WTC11 (cell line): ENCODE measurements around the gene LIMCH1. TPM values are rescaled to one million over a fixed set of nuclear protein-coding genes. Genes with fewer than 3 reads are reported as not detected.

Source experiments
- ATAC-seq: fragments of 200-7000 bp; cut with Tn5 transposase; 2 replicates; pipeline ENCODE4 v1.10.0; 2021; ENCODE audit warnings: mild to moderate bottlenecking, moderate library complexity
- CTCF ChIA-PET: fragments of 300-600 bp; sonication (Branson Sonifier 250); formaldehyde crosslinking; loops from one replicate; lab custom pipeline; 2021; ENCODE audit warnings: antibody characterized with exemption; lab: Charles Lee
- POLR2A ChIA-PET: fragments of 350-600 bp; sonication (Branson Sonifier 250); formaldehyde crosslinking; loops from one replicate; lab custom pipeline; 2021; ENCODE audit warnings: antibody characterized with exemption; lab: Charles Lee
- DNase-seq: peaks from one replicate; pipeline ENCODE4 v3.0.0; 2021; ENCODE audit warnings: low spot score
- H3K27ac Mint-ChIP-seq: 2 replicates; pipeline ENCODE4 v1.8.0; 2021; ENCODE audit warnings: mixed read lengths
- H3K27me3 Mint-ChIP-seq: 2 replicates; pipeline ENCODE4 v1.8.0; 2021; ENCODE audit warnings: low read depth, mild to moderate bottlenecking, moderate library complexity, mixed read lengths
- H3K36me3 Mint-ChIP-seq: 2 replicates; pipeline ENCODE4 v1.8.0; 2021; ENCODE audit warnings: mixed read lengths
- H3K4me1 Mint-ChIP-seq: 2 replicates; pipeline ENCODE4 v1.8.0; 2022; ENCODE audit warnings: mixed read lengths
- H3K4me3 Mint-ChIP-seq: 2 replicates; pipeline ENCODE4 v1.8.0; 2021; ENCODE audit warnings: mild to moderate bottlenecking, moderate library complexity, mixed read lengths
- H3K9me3 Mint-ChIP-seq: 2 replicates; pipeline ENCODE4 v1.8.0; 2021; ENCODE audit warnings: mixed read lengths
- AR ChIP-seq: fragments of 250-450 bp; sonication (Bioruptor Pico); IDR thresholded peaks from 2 replicates; pipeline ENCODE4 v1.9.0; 2021; ENCODE audit warnings: mild to moderate bottlenecking
- ATF3 ChIP-seq: sonication (generic); formaldehyde crosslinking; conservative IDR thresholded peaks from 2 replicates; pipeline ENCODE4 v1.8.1; 2022; ENCODE audit warnings: mild to moderate bottlenecking, missing genetic modification reagents
- E2F5 ChIP-seq: sonication (generic); formaldehyde crosslinking; IDR thresholded peaks from 2 replicates; pipeline ENCODE4 v1.8.1; 2022; ENCODE audit warnings: mild to moderate bottlenecking, moderate library complexity, missing genetic modification reagents
- ETV6 ChIP-seq: sonication (generic); formaldehyde crosslinking; IDR thresholded peaks from 2 replicates; pipeline ENCODE4 v1.8.1; 2022; ENCODE audit warnings: mild to moderate bottlenecking, missing genetic modification reagents
- FOXJ3 ChIP-seq: sonication (generic); formaldehyde crosslinking; IDR thresholded peaks from 2 replicates; pipeline ENCODE4 v1.9.0; 2021; ENCODE audit warnings: missing genetic modification reagents, mild to moderate bottlenecking, borderline replicate concordance
- FOXK1 ChIP-seq: sonication (generic); formaldehyde crosslinking; IDR thresholded peaks from 2 replicates; pipeline ENCODE4 v1.8.0; 2022; ENCODE audit warnings: mild to moderate bottlenecking, moderate library complexity, missing genetic modification reagents
- HMGA2 ChIP-seq: fragments of 250-450 bp; sonication (Bioruptor Pico); IDR thresholded peaks from 2 replicates; pipeline ENCODE4 v1.4.0; 2021; ENCODE audit warnings: mild to moderate bottlenecking, moderate library complexity
- HMGXB4 ChIP-seq: sonication (generic); formaldehyde crosslinking; IDR thresholded peaks from 2 replicates; pipeline ENCODE4 v1.8.1; 2023; ENCODE audit warnings: mild to moderate bottlenecking, moderate library complexity, missing genetic modification reagents
- NFATC4 ChIP-seq: fragments of 250-450 bp; sonication (Bioruptor Pico); IDR thresholded peaks from 2 replicates; pipeline ENCODE4 v1.9.0; 2021; ENCODE audit warnings: mild to moderate bottlenecking
- NR2C2 ChIP-seq: sonication (generic); formaldehyde crosslinking; IDR thresholded peaks from 2 replicates; pipeline ENCODE4 v1.8.0; 2022; ENCODE audit warnings: mild to moderate bottlenecking, missing genetic modification reagents
- RORB ChIP-seq: fragments of 250-450 bp; sonication (Bioruptor Pico); IDR thresholded peaks from 2 replicates; pipeline ENCODE4 v1.9.0; 2021; ENCODE audit warnings: mild to moderate bottlenecking
- TEAD4 ChIP-seq: sonication (generic); formaldehyde crosslinking; IDR thresholded peaks from 2 replicates; pipeline ENCODE4 v1.8.0; 2022; ENCODE audit warnings: mild to moderate bottlenecking, missing genetic modification reagents
- ZMAT4 ChIP-seq: fragments of 250-450 bp; sonication (Bioruptor Pico); IDR thresholded peaks from 2 replicates; pipeline ENCODE4 v1.9.0; 2021; ENCODE audit warnings: mild to moderate bottlenecking
- ZNF281 ChIP-seq: sonication (generic); formaldehyde crosslinking; IDR thresholded peaks from 2 replicates; pipeline ENCODE4 v1.8.0; 2023; ENCODE audit warnings: mild to moderate bottlenecking, missing genetic modification reagents
- ZNF425 ChIP-seq: fragments of 250-450 bp; sonication (Bioruptor Pico); conservative IDR thresholded peaks from 2 replicates; pipeline ENCODE4 v1.9.0; 2021; ENCODE audit warnings: mild to moderate bottlenecking
- ZSCAN18 ChIP-seq: fragments of 250-450 bp; sonication (Bioruptor Pico); IDR thresholded peaks from 2 replicates; pipeline ENCODE4 v2.1.2; 2022; ENCODE audit warnings: mild to moderate bottlenecking, moderate library complexity
- total RNA-seq: library from RNA; stranded (reverse); gene quantifications from 3 replicates; pipeline ENCODE4 v1.2.3, GENCODE V29; 2021

Gene LIMCH1
- total RNA-seq, 1 experiment from 2014 or later: 0.92 TPM

GRCh38 chr4:41575665-41576064 is 37.7 kb downstream of the LIMCH1 start (continued):
- no peak for TF ChIP-seq ZNF425 (CRISPR knock-in tag)
- TF ChIP-seq HMGA2 (CRISPR knock-in tag): no peak
- no peak for TF ChIP-seq NFATC4 (CRISPR knock-in tag)
- no peak for TF ChIP-seq TEAD4 (CRISPR knock-in tag)
- TF ChIP-seq E2F5: no peak
- TF ChIP-seq FOXK1 (CRISPR knock-in tag): no peak

- ATAC-seq (no peak), DNase-seq (no peak)
- POLR2A ChIA-PET: no interaction called here
- CTCF ChIA-PET: no interaction called here
- Mint-ChIP-seq H3K4me1 (no peaks in the 10 kb centered on the region), H3K36me3 (peaks cover 6% of the 10 kb centered on the region; the same call in 1 of the 2 replicates), H3K4me3 (no peak overlapping the region), H3K27ac (no peak overlapping the region), H3K9me3 (peaks cover 10% of the 10 kb centered on the region), H3K27me3 (no peaks in the 10 kb centered on the region; the same call in 1 of the 2 replicates)
- TF ChIP-seq AR (CRISPR knock-in tag) (no peak), ATF3 (CRISPR knock-in tag) (no peak), RORB (no peak), NR2C2 (CRISPR knock-in tag) (no peak), ZNF281 (CRISPR knock-in tag) (no peak), HMGA2 (CRISPR knock-in tag) (no peak), ZMAT4 (CRISPR knock-in tag) (no peak), FOXJ3 (CRISPR knock-in tag) (no peak), HMGXB4 (CRISPR knock-in tag) (no peak), ZSCAN18 (CRISPR knock-in tag) (no peak), ETV6 (no peak)
These were observed 41.1 kb downstream of the LIMCH1 start for GRCh38 chr4:41579043-41579442.
